ENCODE results near the gene PDGFC.

The PDGFC gene

GRCh38 chr4:156972379-156973015, 898 bp upstream of the PDGFC start:
- no peak for DNase-seq

- DNase-seq = no peak
These were observed 379 bp downstream of the PDGFC start for GRCh38 chr4:156971165-156971675.

- DNase-seq = peak; percentile 36
These were observed 966 bp downstream of the PDGFC start for GRCh38 chr4:156970501-156971164.

- DNase-seq = no peak
These were observed 1.7 kb downstream of the PDGFC start for GRCh38 chr4:156969911-156970310.

DNA sequence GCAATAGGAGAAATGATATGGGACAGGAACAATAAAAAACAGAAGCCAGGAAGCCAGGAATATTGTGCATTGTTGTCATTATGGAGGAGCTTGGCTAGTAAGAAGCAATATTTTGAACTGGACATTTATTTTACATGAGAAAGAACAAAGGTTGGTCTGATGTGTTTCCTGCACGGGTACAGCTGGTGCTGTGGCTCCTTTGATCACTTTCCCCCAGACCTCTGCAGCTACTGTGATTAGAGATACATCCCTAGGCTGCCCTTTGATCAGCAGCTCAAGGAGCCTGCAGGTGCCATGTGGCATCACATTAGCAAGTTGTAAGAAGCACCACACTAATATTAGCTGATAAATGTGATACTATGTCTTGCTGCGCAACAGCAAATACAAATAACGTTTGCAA, 2.5 kb downstream of the PDGFC start:
- no peak for DNase-seq

DNA sequence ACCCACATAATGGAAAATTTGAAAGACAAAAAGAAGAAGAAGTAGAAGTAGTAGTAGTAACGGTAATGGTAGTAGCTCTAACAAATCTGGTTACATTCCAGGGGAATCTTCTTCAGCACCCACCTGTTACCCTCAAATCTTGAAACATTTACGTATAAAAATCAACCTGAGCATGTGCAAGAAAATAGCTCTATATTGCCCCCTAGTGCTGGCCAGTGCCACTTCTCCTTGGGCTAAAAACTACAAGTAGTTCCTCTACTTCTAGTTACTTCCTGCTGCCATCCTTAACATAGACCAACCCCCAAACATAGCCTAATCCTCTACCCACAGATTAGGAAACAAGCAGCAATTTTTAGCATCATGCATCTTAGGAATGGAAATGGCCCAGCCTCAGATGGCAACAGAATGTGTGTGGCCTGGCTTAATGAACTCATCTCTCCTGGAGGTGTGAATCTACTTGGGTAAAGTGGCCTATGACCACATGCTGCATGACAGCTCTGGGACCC, 3.1 kb downstream of the PDGFC start:
- peak; percentile 59 for DNase-seq

- no peak for DNase-seq
These were observed 4.8 kb downstream of the PDGFC start for GRCh38 chr4:156966836-156967235.

DNA sequence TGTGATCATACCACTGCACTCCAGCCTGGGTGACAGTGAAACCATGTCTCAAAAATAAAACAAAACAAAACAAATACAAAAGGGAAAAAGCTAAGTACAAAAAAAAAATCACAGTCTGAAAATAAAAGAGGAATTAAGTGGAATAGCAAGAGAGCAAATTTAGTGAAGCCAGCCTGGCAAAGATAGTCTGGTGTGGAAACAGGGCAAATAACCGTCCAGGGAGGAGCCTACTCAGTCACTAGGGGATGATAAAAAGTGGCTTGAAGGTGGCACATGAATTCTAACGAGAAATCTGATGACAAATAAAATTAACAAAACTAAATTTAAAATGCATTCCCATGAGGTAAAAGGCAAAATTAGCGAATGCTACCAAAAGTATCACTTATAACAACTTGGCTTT, 8.2 kb downstream of the PDGFC start:
- DNase-seq = no peak

DNA sequence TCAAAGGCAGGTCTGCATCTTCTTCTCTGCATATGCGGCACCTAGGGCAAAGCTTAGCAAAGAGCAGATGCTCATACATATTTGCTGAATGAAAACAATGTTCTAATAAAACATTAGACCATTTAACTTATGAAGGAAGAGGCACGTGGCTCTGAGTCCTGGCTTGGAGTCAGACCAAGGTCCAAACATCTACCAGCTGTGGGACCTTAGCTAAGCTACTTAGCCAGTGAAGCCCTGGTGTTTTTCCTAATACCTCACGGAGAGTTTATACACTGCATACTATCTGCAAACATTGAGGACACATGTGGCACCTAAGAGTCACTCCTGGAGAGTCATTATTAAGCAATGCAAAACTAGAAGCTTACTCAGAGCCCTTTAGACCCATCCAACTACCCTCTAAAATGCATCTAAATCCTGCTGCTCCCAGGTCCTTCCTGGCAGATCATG, 9.0 kb downstream of the PDGFC start:
- DNase-seq = no peak

GRCh38 chr4:156962058-156962358, 9.6 kb downstream of the PDGFC start:
- DNase-seq = no peak

- no peak for DNase-seq
These were observed 10.2 kb downstream of the PDGFC start for GRCh38 chr4:156961196-156962057.

GRCh38 chr4:156959298-156959702, 12.3 kb downstream of the PDGFC start:
- DNase-seq = no peak

DNA sequence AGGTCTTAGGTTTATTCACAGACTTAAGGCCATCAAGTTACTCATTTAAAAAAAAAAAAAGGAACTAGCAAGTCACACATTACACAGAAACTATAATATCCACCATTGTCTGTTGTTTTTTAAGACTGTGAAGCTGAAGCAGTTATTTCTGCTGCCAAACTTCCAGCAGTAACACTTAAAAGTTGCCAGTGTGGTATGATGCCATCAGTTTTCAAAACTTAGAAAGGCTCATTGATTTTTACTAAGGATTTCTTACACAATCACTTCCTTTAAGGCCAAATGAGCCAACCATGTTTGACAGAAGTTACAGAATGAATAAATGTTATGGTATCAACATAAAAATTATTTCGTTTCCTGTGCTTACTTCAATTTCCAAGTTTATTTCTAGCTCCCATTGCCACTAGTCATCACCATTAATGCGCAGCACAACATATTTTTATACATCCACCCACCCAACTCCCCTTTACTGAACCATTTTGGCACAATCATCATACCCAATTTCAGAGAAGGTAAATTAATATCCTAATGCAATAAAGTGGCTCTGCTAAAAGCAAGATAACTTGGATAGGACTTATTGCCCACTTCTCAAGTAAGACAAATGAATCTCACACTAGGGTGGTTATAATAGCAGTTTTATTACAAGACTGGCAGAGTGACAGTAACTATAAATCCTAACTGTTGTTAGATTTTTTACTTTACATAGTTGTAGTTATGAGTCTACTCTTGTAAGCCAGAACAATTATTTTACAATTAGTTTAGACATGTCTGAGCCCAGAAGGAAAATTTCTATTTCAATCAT, 13.1 kb downstream of the PDGFC start:
- no peak for DNase-seq

DNA sequence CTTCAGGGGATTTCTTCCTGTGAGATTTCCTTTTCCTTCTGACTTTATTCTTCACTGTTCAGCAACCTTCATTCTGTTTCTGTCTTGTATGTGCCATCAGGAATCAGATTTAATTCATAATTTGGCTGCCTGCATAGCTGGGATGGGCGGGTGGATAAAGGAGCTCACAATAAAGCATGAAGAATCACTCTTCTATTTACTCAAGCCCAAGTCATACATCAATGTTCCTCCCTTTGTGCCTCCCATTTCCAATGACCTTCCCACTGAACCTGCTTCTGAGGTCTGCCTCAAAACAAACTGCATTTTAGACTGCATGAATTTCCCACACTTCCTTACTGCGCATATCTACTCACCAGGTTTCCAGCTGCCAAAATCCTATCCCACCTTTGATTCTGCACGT, 14.0 kb downstream of the PDGFC start:
- no peak for DNase-seq

- DNase-seq = no peak
These were observed 14.7 kb downstream of the PDGFC start for GRCh38 chr4:156956826-156957368.

DNA sequence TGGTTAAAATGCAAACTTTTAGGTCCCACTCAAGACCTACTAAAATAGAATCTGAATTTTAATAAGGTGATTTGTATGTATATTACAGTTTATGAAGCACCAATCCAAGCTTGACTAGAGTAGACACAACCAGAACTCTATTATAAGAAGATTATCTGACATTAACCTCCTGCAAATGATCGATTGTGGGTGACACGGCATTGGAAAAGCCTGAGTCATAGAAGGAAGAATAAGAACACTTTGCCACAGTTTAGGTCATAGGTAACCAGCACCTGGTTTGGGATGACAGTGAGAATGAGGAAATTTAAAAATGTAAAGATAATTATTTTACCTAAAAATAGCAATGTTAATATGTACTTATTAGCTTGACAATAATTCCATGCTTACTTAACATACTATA, 15.2 kb downstream of the PDGFC start:
- DNase-seq = no peak

GRCh38 chr4:156954587-156954986, 17.0 kb downstream of the PDGFC start:
- DNase-seq = peak; percentile 72

DNA sequence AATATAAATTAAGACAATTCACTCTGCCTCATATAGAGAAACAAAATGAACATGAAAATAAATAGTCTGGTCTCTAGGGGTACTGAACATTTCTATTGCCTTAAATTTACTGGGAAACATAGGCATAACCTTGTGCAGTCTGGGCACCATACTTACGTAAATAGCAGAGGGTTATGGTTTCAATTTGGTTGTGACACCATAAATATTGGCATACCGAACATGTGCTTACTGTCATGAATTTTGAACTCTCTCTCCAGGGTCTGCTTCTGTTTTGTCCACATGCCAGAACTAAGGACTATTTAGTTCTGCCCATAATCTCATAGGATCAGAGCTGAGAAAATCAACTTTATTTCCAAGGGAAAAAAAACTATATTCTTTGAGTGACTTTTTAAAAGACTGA, 17.6 kb downstream of the PDGFC start:
- no peak for DNase-seq

DNA sequence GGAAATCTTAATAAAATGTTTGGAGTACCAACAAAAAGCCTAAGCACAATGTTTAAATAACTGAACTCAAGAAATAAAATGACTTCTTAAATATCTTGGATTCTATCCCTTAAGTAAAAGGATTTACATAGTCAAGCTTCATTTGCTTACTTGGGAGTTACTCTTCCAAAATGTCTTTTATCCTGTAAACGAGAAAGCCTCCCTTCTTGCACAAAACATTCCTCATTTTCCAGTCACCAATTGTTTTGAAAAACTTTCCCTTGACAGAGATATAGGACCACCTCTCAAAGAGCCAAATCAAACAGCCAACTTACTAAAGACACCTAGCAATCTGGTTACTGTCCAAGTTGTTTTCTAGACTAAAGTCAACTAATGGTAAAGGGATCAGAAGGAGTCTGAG, 18.6 kb downstream of the PDGFC start:
- no peak for DNase-seq

DNA sequence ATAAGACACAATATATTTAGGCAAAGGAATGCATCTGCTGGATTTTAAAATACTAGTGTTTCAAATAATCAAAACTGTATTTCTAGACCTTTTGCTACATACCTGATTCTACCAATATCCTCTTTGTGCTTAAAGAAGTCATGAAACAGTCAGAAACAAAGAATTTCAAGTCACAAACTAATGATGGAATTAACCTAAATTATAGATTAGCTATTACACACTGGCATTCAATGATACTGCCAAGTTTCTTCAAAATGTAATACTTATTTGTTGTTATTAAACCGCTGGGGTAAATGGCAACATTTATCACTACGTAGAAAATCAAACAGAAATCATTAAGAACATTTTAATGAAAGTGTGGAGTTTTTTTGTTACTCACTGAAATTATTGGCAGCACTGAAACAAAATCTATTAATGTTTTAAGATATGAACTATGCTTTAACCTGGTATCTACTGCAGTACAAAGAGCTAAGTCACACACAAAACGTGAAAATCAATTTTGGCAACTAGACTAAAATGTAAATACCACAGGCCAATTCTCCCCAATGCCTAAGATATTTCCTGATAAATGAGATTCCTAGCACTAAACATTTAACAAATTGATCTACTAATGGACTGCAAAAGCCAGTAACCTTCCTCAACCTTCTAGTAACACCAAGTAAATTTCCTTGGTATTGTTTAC, 19.4 kb downstream of the PDGFC start:
- DNase-seq = no peak

DNA sequence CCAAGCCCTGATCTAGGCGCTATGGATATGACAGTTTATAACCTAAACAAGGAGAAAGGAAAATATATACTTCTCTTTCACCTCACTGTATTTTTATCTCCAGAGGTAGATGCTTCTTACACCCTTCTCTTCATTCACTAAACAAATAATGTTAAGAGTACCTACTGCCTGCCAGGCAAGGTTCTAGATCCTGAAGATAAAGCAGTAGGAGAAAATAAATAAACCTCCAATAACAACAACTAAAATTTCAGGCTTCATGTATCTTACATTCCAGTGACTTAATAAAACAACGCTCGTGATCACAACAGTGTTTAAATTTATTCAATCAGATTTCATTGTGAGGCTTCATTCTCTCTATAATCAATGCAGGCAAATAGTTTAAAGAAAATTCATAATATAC, 20.7 kb downstream of the PDGFC start:
- no peak for DNase-seq

DNA sequence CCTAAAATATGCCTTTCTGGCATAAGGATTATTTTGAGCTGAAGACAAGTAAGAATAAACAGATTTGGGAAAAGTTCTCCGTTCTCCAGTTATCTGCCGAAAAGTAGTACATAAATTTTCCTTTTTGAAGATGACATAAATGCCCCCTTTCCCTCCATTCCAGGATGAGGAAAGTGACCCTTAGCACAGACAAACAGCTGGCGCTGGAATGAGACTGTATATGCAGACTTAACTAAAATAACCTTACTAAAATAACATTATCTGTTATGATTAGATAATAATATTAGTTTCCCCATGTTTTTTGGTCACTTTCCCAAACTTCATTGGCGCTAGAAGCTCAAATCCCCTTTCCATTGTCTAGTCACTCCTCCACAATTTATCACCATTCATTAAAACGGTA, 21.5 kb downstream of the PDGFC start:
- DNase-seq = no peak
